ENCODE results near the gene PEX1.
A peak's percentile ranks its signal among the peaks of the same experiment; 100 is the strongest.
"Not testable (repeated sequence)": the region's sequence is repeated elsewhere in the genome, so short reads cannot be mapped to it uniquely, and the experiment has no call there.

The PEX1 gene

GRCh38 chr7:92496876-92497275 lies 31.4 kb downstream of the PEX1 start:
- no peaks in the 10 kb centered on the region for H3K9me3 Mint-ChIP-seq
- no peaks in the 10 kb centered on the region for H3K27me3 Mint-ChIP-seq (ENCODE audit: low read depth, poor library complexity)
- H3K4me1 Mint-ChIP-seq, result no peaks in the 10 kb centered on the region
- peaks cover 50% of the 10 kb centered on the region for H3K36me3 Mint-ChIP-seq (ENCODE audit: low read depth)
- DNase-seq, result no peak
- no peak for TF ChIP-seq CTCF (IDR thresholded peaks at IDR 0.05)
- H3K27ac Mint-ChIP-seq, result no peak overlapping the region
- H3K4me3 Mint-ChIP-seq, result no peak overlapping the region

- Mint-ChIP-seq H3K4me1 (no peaks in the 10 kb centered on the region), H3K27ac (peak overlapping the region; percentile 43), H3K27me3 (ENCODE audit: low read depth, poor library complexity) (no peaks in the 10 kb centered on the region), H3K4me3 (no peak overlapping the region), H3K9me3 (no peaks in the 10 kb centered on the region), H3K36me3 (ENCODE audit: low read depth) (peaks cover 46% of the 10 kb centered on the region)
- TF ChIP-seq CTCF (IDR thresholded peaks at IDR 0.05), result no peak
- DNase-seq, result no peak
Measured at GRCh38 chr7:92489634-92490033, 38.7 kb downstream of the PEX1 start.

GRCh38 chr7:92487804-92488203 lies 40.5 kb downstream of the PEX1 start:
- Mint-ChIP-seq H3K9me3 (no peaks in the 10 kb centered on the region), H3K36me3 (ENCODE audit: low read depth) (peaks cover 35% of the 10 kb centered on the region), H3K4me1 (no peaks in the 10 kb centered on the region), H3K4me3 (no peak overlapping the region), H3K27ac (no peak overlapping the region), H3K27me3 (ENCODE audit: low read depth, poor library complexity) (no peaks in the 10 kb centered on the region)
- no peak for TF ChIP-seq CTCF (IDR thresholded peaks at IDR 0.05)
- no peak for DNase-seq

GRCh38 chr7:92485974-92486373 lies 42.3 kb downstream of the PEX1 start:
- no peak for TF ChIP-seq CTCF (IDR thresholded peaks at IDR 0.05)
- Mint-ChIP-seq H3K27me3 (ENCODE audit: low read depth, poor library complexity) (no peaks in the 10 kb centered on the region), H3K36me3 (ENCODE audit: low read depth) (peaks cover 32% of the 10 kb centered on the region), H3K27ac (no peak overlapping the region), H3K4me1 (no peaks in the 10 kb centered on the region), H3K4me3 (no peak overlapping the region), H3K9me3 (no peaks in the 10 kb centered on the region)
- no peak for DNase-seq

- Mint-ChIP-seq H3K36me3 (ENCODE audit: low read depth) (peaks cover 32% of the 10 kb centered on the region), H3K27me3 (ENCODE audit: low read depth, poor library complexity) (no peaks in the 10 kb centered on the region), H3K4me3 (no peak overlapping the region), H3K27ac (no peak overlapping the region), H3K9me3 (no peaks in the 10 kb centered on the region), H3K4me1 (no peaks in the 10 kb centered on the region)
- no peak for DNase-seq
- no peak for TF ChIP-seq CTCF (IDR thresholded peaks at IDR 0.05)
Measured at GRCh38 chr7:92485267-92485892, 42.9 kb downstream of the PEX1 start.

- peaks cover 25% of the 10 kb centered on the region for H3K36me3 Mint-ChIP-seq (ENCODE audit: low read depth)
Measured at GRCh38 chr7:92484226-92484625, 44.1 kb downstream of the PEX1 start.

GRCh38 chr7:92483624-92484023 lies 44.7 kb downstream of the PEX1 start:
- peaks cover 22% of the 10 kb centered on the region for H3K36me3 Mint-ChIP-seq (ENCODE audit: low read depth)
- H3K27ac Mint-ChIP-seq; H3K9me3 Mint-ChIP-seq; H3K4me1 Mint-ChIP-seq; H3K27me3 Mint-ChIP-seq (ENCODE audit: low read depth, poor library complexity); H3K4me3 Mint-ChIP-seq; DNase-seq: not testable (repeated sequence)

More at GRCh38 chr7:92484226-92484625, 44.1 kb downstream of the PEX1 start:
- not testable (repeated sequence) for H3K4me1 Mint-ChIP-seq; H3K4me3 Mint-ChIP-seq; H3K27ac Mint-ChIP-seq; DNase-seq; H3K27me3 Mint-ChIP-seq (ENCODE audit: low read depth, poor library complexity); H3K9me3 Mint-ChIP-seq

- not testable (repeated sequence) for H3K36me3 Mint-ChIP-seq (ENCODE audit: low read depth); DNase-seq; H3K27me3 Mint-ChIP-seq (ENCODE audit: low read depth, poor library complexity); H3K9me3 Mint-ChIP-seq; H3K4me1 Mint-ChIP-seq; H3K4me3 Mint-ChIP-seq; H3K27ac Mint-ChIP-seq
Measured at GRCh38 chr7:92479146-92479545, 49.2 kb downstream of the PEX1 start.
